H4 (cell line): ENCODE data around the gene CD160. TPM values are rescaled to one million over a fixed set of nuclear protein-coding genes. Genes with fewer than 3 reads are reported as not detected.

Experiments used
- total RNA-seq: library from RNA; depleted of rRNA; stranded (reverse); fragments of >200 nt; shearing (Covaris generic); gene quantifications from 2 replicates; pipeline ENCODE4 v1.2.3, GENCODE V29; 2014; rRNA removed

CD160 gene
- total RNA-seq, 1 experiment from 2014 or later = not detected

Other genes starting within 250 kb of the CD160 start
- 33.7 TPM in 2 replicates for gene GPR89A, start 111.5 kb upstream of the CD160 start, total RNA-seq
- gene PDZK1, start 12.1 kb upstream of the CD160 start, total RNA-seq = not detected in 2 replicates
- 6.3 and 6.6 TPM in 2 replicates for gene RNF115, start 104.6 kb downstream of the CD160 start, total RNA-seq
- gene POLR3C, start 104.7 kb downstream of the CD160 start, total RNA-seq = 30.1 and 34.9 TPM in 2 replicates
- gene NUDT17, start 126.1 kb downstream of the CD160 start, total RNA-seq = 10.1 and 10.3 TPM in 2 replicates
- 10.2 and 12.8 TPM in 2 replicates for gene PIAS3, start 139.6 kb downstream of the CD160 start, total RNA-seq
- not detected in 2 replicates for gene ANKRD35, start 166.4 kb downstream of the CD160 start, total RNA-seq
- gene ITGA10, start 190.6 kb downstream of the CD160 start, total RNA-seq = 0.08 and 0.27 TPM in 2 replicates
- 24.4 and 37.4 TPM in 2 replicates for gene PEX11B, start 199.2 kb downstream of the CD160 start, total RNA-seq
- 335 and 394 TPM in 2 replicates for gene RBM8A, start 208.0 kb downstream of the CD160 start, total RNA-seq
- 15.1 and 18.7 TPM in 2 replicates for gene LIX1L, start 238.5 kb downstream of the CD160 start, total RNA-seq
- 0.54 and 0.70 TPM in 2 replicates for gene ANKRD34A, start 245.1 kb downstream of the CD160 start, total RNA-seq
- 16.9 and 21.2 TPM in 2 replicates for gene POLR3GL, start 245.2 kb downstream of the CD160 start, total RNA-seq